GM12801 (cell line): Measurements from ENCODE around the gene UGT1A6.

Experiments used
- CTCF ChIP-seq: IDR thresholded peaks from one replicate; pipeline ENCODE4 v1.5.1; 2011; ENCODE audit warnings: control low read depth; ENCODE audit not compliant: insufficient read length; ENCODE audit errors: extremely low read depth

UGT1A6 gene

GRCh38 chr2:233760043-233760442 is 67.4 kb downstream of the UGT1A6 start, which contains the start of gene UGT1A1:
Gene UGT1A1, plus strand, starts transcription at chr2:233760270. Its CDS starts 18 bp downstream, at chr2:233760288.
- TF ChIP-seq CTCF = no peak

- no peak for TF ChIP-seq CTCF
These were observed 68.5 kb downstream of the UGT1A6 start for GRCh38 chr2:233761040-233761769.

GRCh38 chr2:233764264-233764663 is 71.6 kb downstream of the UGT1A6 start:
- no peak for TF ChIP-seq CTCF

GRCh38 chr2:233764761-233765160 is 72.1 kb downstream of the UGT1A6 start:
- no peak for TF ChIP-seq CTCF

GRCh38 chr2:233766416-233766815 is 73.7 kb downstream of the UGT1A6 start:
- TF ChIP-seq CTCF = no peak

- TF ChIP-seq CTCF = no peak
These were observed 75.4 kb downstream of the UGT1A6 start for GRCh38 chr2:233768076-233768475.

GRCh38 chr2:233769260-233769659 is 76.6 kb downstream of the UGT1A6 start:
- no peak for TF ChIP-seq CTCF

GRCh38 chr2:233772153-233772552 is 79.5 kb downstream of the UGT1A6 start:
- no peak for TF ChIP-seq CTCF
